H9 (cell line): ENCODE data around the gene KRT13. TPM values are rescaled to one million over a fixed set of nuclear protein-coding genes. Genes with fewer than 3 reads are reported as not detected.

Source experiments
- DNase-seq: peaks from one replicate; pipeline ENCODE4 v3.0.0-alpha.2; 2017
- H2AFZ ChIP-seq: one replicate; pipeline ENCODE4 v1.6.1; 2013; ENCODE audit warnings: mild to moderate bottlenecking, low read length, control low read depth, moderate library complexity
- H2AK5ac ChIP-seq: 2 replicates; pipeline ENCODE4 v1.6.1; 2013; ENCODE audit warnings: low read length, control low read depth, mixed read lengths; ENCODE audit not compliant: insufficient read length
- H2BK120ac ChIP-seq: one replicate; pipeline ENCODE4 v1.6.1; 2013; ENCODE audit warnings: low read depth, mild to moderate bottlenecking, low read length, control low read depth, inconsistent platforms; ENCODE audit not compliant: poor library complexity, severe bottlenecking
- H2BK12ac ChIP-seq: 2 replicates; pipeline ENCODE4 v1.6.1; 2013; ENCODE audit warnings: low read length, control low read depth, mixed read lengths, low read depth; ENCODE audit not compliant: insufficient read length
- H2BK15ac ChIP-seq: 2 replicates; pipeline ENCODE4 v1.6.1; 2013; ENCODE audit warnings: low read depth, low read length, control low read depth
- H2BK20ac ChIP-seq: one replicate; pipeline ENCODE4 v1.6.1; 2013; ENCODE audit warnings: low read depth, mild to moderate bottlenecking, low read length, control low read depth, inconsistent platforms; ENCODE audit not compliant: poor library complexity, severe bottlenecking
- H2BK5ac ChIP-seq: 2 replicates; pipeline ENCODE4 v1.6.1; 2013; ENCODE audit warnings: low read length, control low read depth, mixed read lengths; ENCODE audit not compliant: insufficient read length
- H3K14ac ChIP-seq: 2 replicates; pipeline ENCODE4 v1.6.1; 2013; ENCODE audit warnings: low read length, control low read depth; ENCODE audit not compliant: insufficient read depth
- H3K18ac ChIP-seq: 2 replicates; pipeline ENCODE4 v1.6.1; 2013; ENCODE audit warnings: low read depth, mild to moderate bottlenecking, mixed read lengths, low read length, control low read depth; ENCODE audit not compliant: insufficient read length
- H3K23ac ChIP-seq: 2 replicates; pipeline ENCODE4 v1.6.1; 2013; ENCODE audit warnings: low read length, control low read depth, mixed read lengths, low read depth; ENCODE audit not compliant: insufficient read length
- H3K23me2 ChIP-seq: 2 replicates; pipeline ENCODE4 v1.6.1; 2013; ENCODE audit warnings: low read depth, mild to moderate bottlenecking, mixed read lengths, low read length, control low read depth; ENCODE audit not compliant: insufficient read length, poor library complexity, severe bottlenecking
- H3K27ac ChIP-seq: 2 replicates; pipeline ENCODE4 v1.5.1; 2013; ENCODE audit warnings: low read length, control low read depth, mixed read lengths, low read depth; ENCODE audit not compliant: insufficient read length
- H3K27me3 ChIP-seq: 2 replicates; pipeline ENCODE4 v1.6.1; 2013; ENCODE audit warnings: low read length, control low read depth, inconsistent platforms; ENCODE audit not compliant: insufficient read depth
- H3K4ac ChIP-seq: 2 replicates; pipeline ENCODE4 v1.6.1; 2013; ENCODE audit warnings: low read depth, mild to moderate bottlenecking, control low read depth, inconsistent platforms, low read length, moderate library complexity
- H3K4me1 ChIP-seq: 2 replicates; pipeline ENCODE4 v1.6.1; 2013; ENCODE audit warnings: low read length, control low read depth, inconsistent platforms; ENCODE audit not compliant: insufficient read depth
- H3K4me2 ChIP-seq: 2 replicates; pipeline ENCODE4 v1.6.1; 2013; ENCODE audit warnings: low read length, control low read depth, mixed read lengths; ENCODE audit not compliant: insufficient read length, insufficient read depth
- H3K56ac ChIP-seq: 2 replicates; pipeline ENCODE4 v1.6.1; 2013; ENCODE audit warnings: low read depth, mild to moderate bottlenecking, mixed read lengths, low read length, control low read depth; ENCODE audit not compliant: insufficient read length
- H3K79me1 ChIP-seq: 2 replicates; pipeline ENCODE4 v1.6.1; 2013; ENCODE audit warnings: low read depth, mild to moderate bottlenecking, moderate library complexity, low read length, control low read depth, inconsistent platforms; ENCODE audit not compliant: insufficient read depth, poor library complexity, severe bottlenecking
- H3K79me2 ChIP-seq: 2 replicates; pipeline ENCODE4 v1.6.1; 2013; ENCODE audit warnings: low read length, control low read depth, inconsistent platforms; ENCODE audit not compliant: insufficient read depth
- H3K9ac ChIP-seq: 2 replicates; pipeline ENCODE4 v1.6.1; 2013; ENCODE audit warnings: low read length, control low read depth, mixed read lengths; ENCODE audit not compliant: insufficient read length; ENCODE audit errors: extremely low read depth
- H3K9me3 ChIP-seq: one replicate; pipeline ENCODE4 v1.6.1; 2013; ENCODE audit warnings: low read depth, low read length, inconsistent platforms; ENCODE audit not compliant: control insufficient read depth
- H3T11ph ChIP-seq: one replicate; pipeline ENCODE4 v1.6.1; 2013; ENCODE audit warnings: mild to moderate bottlenecking, low read length, control low read depth, inconsistent platforms
- H4K20me1 ChIP-seq: one replicate; pipeline ENCODE4 v1.6.1; 2013; ENCODE audit not compliant: control insufficient read depth, insufficient read length, insufficient read depth
- H4K5ac ChIP-seq: 2 replicates; pipeline ENCODE4 v1.6.1; 2013; ENCODE audit warnings: low read depth, mild to moderate bottlenecking, mixed read lengths, low read length, control low read depth; ENCODE audit not compliant: insufficient read length
- H4K8ac ChIP-seq: replicated peaks from 2 replicates; pipeline ENCODE4 v1.6.1; 2013; ENCODE audit warnings: low read length, control low read depth, mixed read lengths, low read depth; ENCODE audit not compliant: insufficient read length
- H4K91ac ChIP-seq: 2 replicates; pipeline ENCODE4 v1.6.1; 2013; ENCODE audit warnings: low read depth, mild to moderate bottlenecking, moderate library complexity, mixed read lengths, low read length, control low read depth; ENCODE audit not compliant: insufficient read length
- H3K27ac Mint-ChIP-seq, 3 experiments: 2 replicates in 2 of 3; 3 replicates in 1 of 3; pipeline ENCODE4 v1.8.0; 2020 to 2021; ENCODE audit warnings: mixed read lengths in 3 of 3, mild to moderate bottlenecking in 1 of 3, moderate library complexity in 1 of 3
- H3K27me3 Mint-ChIP-seq: 2 replicates; pipeline ENCODE4 v1.8.0; 2021; ENCODE audit warnings: low read depth, mild to moderate bottlenecking, moderate library complexity, mixed read lengths
- H3K36me3 Mint-ChIP-seq, 3 experiments: 2 replicates in 2 of 3; 3 replicates in 1 of 3; pipeline ENCODE4 v1.8.0; 2020 to 2021; ENCODE audit warnings: low read depth in 3 of 3, mixed read lengths in 3 of 3; ENCODE audit not compliant: insufficient read depth in 1 of 3
- H3K4me1 Mint-ChIP-seq, 2 experiments: 2 replicates each; pipeline ENCODE4 v1.8.0; 2020; ENCODE audit warnings: mixed read lengths in 2 of 2
- H3K4me3 Mint-ChIP-seq, 2 experiments: 2 replicates in 1 of 2; 3 replicates in 1 of 2; pipeline ENCODE4 v1.8.0; 2020 to 2021; ENCODE audit warnings: mild to moderate bottlenecking in 2 of 2, mixed read lengths in 2 of 2, moderate library complexity in 1 of 2
- H3K9me3 Mint-ChIP-seq, 2 experiments: 2 replicates in 1 of 2; 3 replicates in 1 of 2; pipeline ENCODE4 v1.8.0; 2020; ENCODE audit warnings: mild to moderate bottlenecking in 2 of 2, mixed read lengths in 2 of 2, moderate library complexity in 1 of 2
- WGBS: extraction: QIAGEN DNeasy Blood & Tissue Kit; methylation state at CpG from one replicate; pipeline ENCODE4 v1.1.7; 2013; ENCODE audit warnings: missing lambda C conversion rate, low lambda C conversion rate, mixed read lengths; ENCODE audit not compliant: insufficient read length; ENCODE audit errors: extremely low coverage; 5-methylcytosine and 5-hydroxymethylcytosine counted together
- total RNA-seq: library from RNA; stranded (reverse); gene quantifications from 2 replicates; pipeline ENCODE4 v1.2.1, GENCODE V29; 2021
- TF ChIP-seq, protein P1 (sequence below): fragments of 200-600 bp; sonication (generic); conservative IDR thresholded peaks from 3 replicates; pipeline ENCODE4 v1.8.0; 2021; ENCODE audit warnings: antibody characterized with exemption, mild to moderate bottlenecking

Gene KRT13
- total RNA-seq, 1 experiment from 2014 or later: not detected

DNA sequence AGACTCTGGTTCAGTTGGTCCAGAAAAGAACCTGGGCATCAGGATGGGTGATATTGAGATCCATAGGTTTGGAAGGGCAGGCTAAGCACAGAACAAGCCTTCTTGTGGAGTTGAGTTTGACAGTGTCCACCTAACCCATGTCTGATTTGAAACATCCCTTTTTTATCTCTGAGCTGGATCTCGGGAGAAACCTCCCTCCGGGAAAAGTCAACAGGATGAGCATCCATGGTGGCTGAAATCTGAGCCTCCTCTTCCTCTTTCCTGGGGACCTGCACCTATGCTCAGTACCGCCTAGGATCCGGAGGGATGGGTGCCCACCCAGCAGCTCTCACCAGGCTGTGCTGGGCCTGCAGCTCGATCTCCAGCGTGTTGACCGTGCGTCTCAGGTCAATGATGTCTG lies 41.7 kb downstream of the KRT13 start:
- TF ChIP-seq, protein P1, sequence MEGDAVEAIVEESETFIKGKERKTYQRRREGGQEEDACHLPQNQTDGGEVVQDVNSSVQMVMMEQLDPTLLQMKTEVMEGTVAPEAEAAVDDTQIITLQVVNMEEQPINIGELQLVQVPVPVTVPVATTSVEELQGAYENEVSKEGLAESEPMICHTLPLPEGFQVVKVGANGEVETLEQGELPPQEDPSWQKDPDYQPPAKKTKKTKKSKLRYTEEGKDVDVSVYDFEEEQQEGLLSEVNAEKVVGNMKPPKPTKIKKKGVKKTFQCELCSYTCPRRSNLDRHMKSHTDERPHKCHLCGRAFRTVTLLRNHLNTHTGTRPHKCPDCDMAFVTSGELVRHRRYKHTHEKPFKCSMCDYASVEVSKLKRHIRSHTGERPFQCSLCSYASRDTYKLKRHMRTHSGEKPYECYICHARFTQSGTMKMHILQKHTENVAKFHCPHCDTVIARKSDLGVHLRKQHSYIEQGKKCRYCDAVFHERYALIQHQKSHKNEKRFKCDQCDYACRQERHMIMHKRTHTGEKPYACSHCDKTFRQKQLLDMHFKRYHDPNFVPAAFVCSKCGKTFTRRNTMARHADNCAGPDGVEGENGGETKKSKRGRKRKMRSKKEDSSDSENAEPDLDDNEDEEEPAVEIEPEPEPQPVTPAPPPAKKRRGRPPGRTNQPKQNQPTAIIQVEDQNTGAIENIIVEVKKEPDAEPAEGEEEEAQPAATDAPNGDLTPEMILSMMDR: no peak
- no peaks in the 10 kb centered on the region for H3K4me1 ChIP-seq
- no peak overlapping the region for H3T11ph ChIP-seq
- Mint-ChIP-seq H3K36me3 (no peaks in the 10 kb centered on the region), H3K27ac (no peak overlapping the region), H3K27me3 (peaks cover 10% of the 10 kb centered on the region; the same call in 1 of the 2 replicates), H3K4me1 (no peaks in the 10 kb centered on the region), H3K9me3 (peaks cover 0 to 3% of the 10 kb centered on the region in 2 experiments; a peak in 2 of 5 replicates), H3K4me3 (no peak overlapping the region)
- no peak overlapping the region for H4K5ac ChIP-seq
- H2AK5ac ChIP-seq: no peak overlapping the region
- H3K79me1 ChIP-seq: no peaks in the 10 kb centered on the region
- no peak overlapping the region for H3K9ac ChIP-seq
- H3K14ac ChIP-seq: no peak overlapping the region
- H3K79me2 ChIP-seq: no peaks in the 10 kb centered on the region
- no peak overlapping the region for H3K4me2 ChIP-seq
- no peak overlapping the region for H3K4ac ChIP-seq
- H4K8ac ChIP-seq: no peak overlapping the region
- no peaks in the 10 kb centered on the region for H3K23me2 ChIP-seq
- no peak overlapping the region for H3K56ac ChIP-seq
- H3K9me3 ChIP-seq: no peaks in the 10 kb centered on the region
- no peak for DNase-seq
- no peaks in the 10 kb centered on the region for H4K20me1 ChIP-seq
- no peak overlapping the region for H4K91ac ChIP-seq
- no peak overlapping the region for H3K18ac ChIP-seq
- H2BK12ac ChIP-seq: no peak overlapping the region
- no peak overlapping the region for H2BK15ac ChIP-seq
- no peak overlapping the region for H2BK5ac ChIP-seq
- H2AFZ ChIP-seq: no peak overlapping the region
- H3K27me3 ChIP-seq: no peaks in the 10 kb centered on the region
- no peak overlapping the region for H3K23ac ChIP-seq
- H2BK20ac ChIP-seq: no peak overlapping the region
- no peak overlapping the region for H2BK120ac ChIP-seq
- H3K27ac ChIP-seq: no peak overlapping the region
- no CpG with 5 or more reads among the region's 8 CpGs for WGBS
